ENCODE results near the gene CCDC88C. TPM values are rescaled to one million over a fixed set of nuclear protein-coding genes. Genes with fewer than 3 reads are reported as not detected.

The CCDC88C gene
- polyA plus RNA-seq, 1 donor (not counting 4 experiments of a cell fraction or from before 2014, with no cell fraction given): 2.4 TPM

DNA sequence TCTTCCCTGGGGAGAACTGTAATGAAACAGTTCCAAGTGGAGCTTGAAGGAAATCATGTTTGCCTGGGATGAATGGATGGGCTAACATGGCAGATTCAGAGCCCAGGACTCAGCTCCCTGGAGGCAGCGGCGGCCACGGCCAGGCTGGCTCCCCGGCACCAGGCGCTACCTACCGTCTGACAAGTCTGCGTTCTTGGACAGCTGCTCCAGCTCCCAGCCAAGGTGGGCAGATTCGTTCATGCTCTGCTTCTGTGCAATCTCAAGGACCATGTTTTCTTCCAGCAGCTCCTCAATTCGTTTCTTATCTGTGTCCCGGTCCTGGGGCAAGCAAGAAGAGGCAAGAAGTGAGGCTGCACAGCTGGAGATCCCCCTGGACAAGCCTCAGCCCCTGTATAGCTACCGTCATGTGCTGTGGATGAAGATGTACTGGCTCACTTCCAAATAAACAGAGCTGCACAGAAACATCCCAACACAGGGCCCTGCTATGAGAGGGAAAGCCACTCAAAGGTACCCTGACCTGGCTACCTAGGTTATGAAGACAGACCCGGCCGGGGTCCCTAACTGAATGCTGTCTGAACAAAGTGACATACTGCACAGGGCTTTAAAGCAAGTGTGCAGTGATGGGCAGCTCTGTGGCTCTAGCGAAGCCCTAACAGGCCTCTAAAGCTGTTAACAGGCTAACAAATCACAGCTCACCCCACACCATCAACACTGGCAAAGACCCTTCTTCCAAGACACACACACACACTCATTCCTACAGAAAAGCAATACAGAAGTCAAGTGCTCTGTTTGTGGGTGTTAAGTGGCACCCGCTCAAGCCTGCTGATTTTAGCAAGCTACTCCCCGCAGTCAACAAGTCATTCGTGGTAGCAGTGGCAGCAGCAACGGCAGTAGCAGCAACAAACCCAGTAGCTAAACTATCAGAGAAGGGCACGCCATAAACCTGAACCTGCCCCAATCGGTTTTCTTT, 92.7 kb downstream of the CCDC88C start:
- H3K4me1 ChIP-seq (ENCODE audit: control insufficient read depth, extremely low read depth, insufficient read depth, low read length): no peaks in the 10 kb centered on the region
- no peaks in the 10 kb centered on the region for H3K9me1 ChIP-seq (ENCODE audit: control insufficient read depth, extremely low read depth, insufficient read depth, low read length)
- no peak overlapping the region for H3K9ac ChIP-seq (ENCODE audit: control insufficient read depth, extremely low read depth, insufficient read depth, low read length)
- H3K4me2 ChIP-seq (ENCODE audit: control insufficient read depth, extremely low read depth, insufficient read depth, low read depth, low read length): no peak overlapping the region
- no peak overlapping the region for H3K27ac ChIP-seq (ENCODE audit: control insufficient read depth, insufficient read depth, low read length)
- dilution Hi-C loops (cut with MboI; ENCODE audit: extremely low pct_ligation_motif_present, low sequenced_read_pairs): no loop called here
- H3K79me2 ChIP-seq (ENCODE audit: control insufficient read depth, insufficient read depth, low read length): no peaks in the 10 kb centered on the region
- no peak overlapping the region for H3K4me3 ChIP-seq (ENCODE audit: control insufficient read depth in 2 of 3, extremely low read depth in 1 of 3, insufficient read depth in 2 of 3, low read depth in 1 of 3, low read length in 3 of 3)
- no peak overlapping the region for H2AFZ ChIP-seq (ENCODE audit: control insufficient read depth, low read length)
- no peaks in the 10 kb centered on the region for H3K9me3 ChIP-seq (ENCODE audit: control insufficient read depth, low read depth, low read length)
- no peak for TF ChIP-seq EZH2 (IDR thresholded peaks at IDR 0.05; ENCODE audit: low read length)
- TF ChIP-seq CTCF (optimal IDR thresholded peaks at IDR 0.05 in 1 of 3, IDR thresholded peaks at IDR 0.05 in 1 of 3, conservative IDR thresholded peaks at IDR 0.05 in 1 of 3; ENCODE audit: extremely low read depth in 1 of 3, insufficient read depth in 2 of 3, low read length in 3 of 3): no peak
- no peaks in the 10 kb centered on the region for H4K20me1 ChIP-seq (ENCODE audit: control insufficient read depth, extremely low read depth, insufficient read depth, low read length)
- FAIRE-seq (no peak), DNase-seq (ENCODE audit: low read depth, low spot score) (no peak)
- H3K27me3 ChIP-seq (ENCODE audit: control insufficient read depth, extremely low read depth, insufficient read depth, low read length): no peaks in the 10 kb centered on the region
- H3K36me3 ChIP-seq (ENCODE audit: control insufficient read depth in 2 of 2, extremely low read depth in 1 of 2, insufficient read depth in 2 of 2, low read length in 2 of 2): no peaks in the 10 kb centered on the region

DNA sequence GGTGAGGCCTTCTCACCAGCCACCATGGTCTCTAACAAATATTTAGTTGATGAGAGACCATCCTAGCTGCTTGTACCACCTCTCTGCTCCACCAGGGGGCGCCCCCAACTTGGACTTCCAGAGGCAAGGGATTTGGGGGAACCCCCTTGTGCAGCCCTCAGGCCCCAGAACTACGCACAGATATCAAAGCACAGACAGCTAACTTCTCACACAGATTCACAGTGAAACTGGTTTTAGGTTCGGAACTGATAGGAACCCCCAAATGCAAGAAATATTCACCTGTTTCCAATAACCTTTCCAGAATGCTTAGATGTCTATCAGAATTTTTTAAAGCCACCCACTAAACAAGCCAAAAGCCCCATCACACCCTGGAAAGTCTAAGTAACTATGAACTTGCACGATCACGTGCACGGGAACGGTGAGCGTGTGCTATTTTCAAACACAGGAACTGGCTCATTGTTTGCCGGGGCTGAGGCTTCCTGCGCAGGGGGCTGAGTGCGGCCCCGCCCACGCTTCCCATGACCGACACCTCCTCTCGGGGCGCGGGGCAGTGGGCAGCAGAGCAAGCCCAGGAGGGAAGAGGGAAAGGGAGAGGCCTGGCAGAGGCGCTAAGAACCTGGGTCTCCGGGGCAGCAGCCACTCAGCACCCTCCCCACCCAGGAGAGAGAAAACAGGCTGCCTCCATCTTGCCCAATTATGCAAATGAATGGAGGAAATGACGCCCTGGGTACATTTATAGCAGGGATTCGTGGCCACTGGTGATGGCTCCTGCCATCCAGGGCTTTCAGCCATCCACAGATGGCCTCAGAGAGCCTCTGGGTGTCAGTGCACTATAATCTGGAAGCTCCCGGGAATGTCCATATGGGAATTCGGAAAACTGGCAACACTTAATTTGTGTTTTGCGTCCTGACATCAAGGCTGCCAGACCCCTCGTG, 93.7 kb downstream of the CCDC88C start:
- Histone ChIP-seq H3K4me2 (ENCODE audit: control insufficient read depth, extremely low read depth, insufficient read depth, low read depth, low read length) (no peak overlapping the region), H3K9me1 (ENCODE audit: control insufficient read depth, extremely low read depth, insufficient read depth, low read length) (no peaks in the 10 kb centered on the region), H3K27ac (ENCODE audit: control insufficient read depth, insufficient read depth, low read length) (no peak overlapping the region), H3K27me3 (ENCODE audit: control insufficient read depth, extremely low read depth, insufficient read depth, low read length) (no peaks in the 10 kb centered on the region), H4K20me1 (ENCODE audit: control insufficient read depth, extremely low read depth, insufficient read depth, low read length) (peaks cover 1% of the 10 kb centered on the region), H2AFZ (ENCODE audit: control insufficient read depth, low read length) (peak overlapping the region; percentile 5), H3K36me3 (ENCODE audit: control insufficient read depth in 2 of 2, extremely low read depth in 1 of 2, insufficient read depth in 2 of 2, low read length in 2 of 2) (no peaks in the 10 kb centered on the region), H3K4me3 (ENCODE audit: control insufficient read depth in 2 of 3, extremely low read depth in 1 of 3, insufficient read depth in 2 of 3, low read depth in 1 of 3, low read length in 3 of 3) (no peak overlapping the region), H3K9me3 (ENCODE audit: control insufficient read depth, low read depth, low read length) (no peaks in the 10 kb centered on the region), H3K9ac (ENCODE audit: control insufficient read depth, extremely low read depth, insufficient read depth, low read length) (no peak overlapping the region), H3K4me1 (ENCODE audit: control insufficient read depth, extremely low read depth, insufficient read depth, low read length) (no peaks in the 10 kb centered on the region), H3K79me2 (ENCODE audit: control insufficient read depth, insufficient read depth, low read length) (no peaks in the 10 kb centered on the region)
- TF ChIP-seq EZH2 (IDR thresholded peaks at IDR 0.05; ENCODE audit: low read length) (no peak), CTCF (optimal IDR thresholded peaks at IDR 0.05 in 1 of 3, IDR thresholded peaks at IDR 0.05 in 1 of 3, conservative IDR thresholded peaks at IDR 0.05 in 1 of 3; ENCODE audit: extremely low read depth in 1 of 3, insufficient read depth in 2 of 3, low read length in 3 of 3) (peak; percentile 79 to 94 (median 91))
- peak; percentile 39 for FAIRE-seq
- DNase-seq (ENCODE audit: low read depth, low spot score): peak; percentile 25
- dilution Hi-C loops (cut with MboI; ENCODE audit: extremely low pct_ligation_motif_present, low sequenced_read_pairs): no loop called here

Data from keratinocyte (primary cell).